ENCODE data around the gene ETS2. TPM values are rescaled to one million over a fixed set of nuclear protein-coding genes. Genes with fewer than 3 reads are reported as not detected.

The ETS2 gene
- total and polyA plus RNA-seq, 2 experiments from 2014 or later, result 19.5 to 36.8 TPM

DNA sequence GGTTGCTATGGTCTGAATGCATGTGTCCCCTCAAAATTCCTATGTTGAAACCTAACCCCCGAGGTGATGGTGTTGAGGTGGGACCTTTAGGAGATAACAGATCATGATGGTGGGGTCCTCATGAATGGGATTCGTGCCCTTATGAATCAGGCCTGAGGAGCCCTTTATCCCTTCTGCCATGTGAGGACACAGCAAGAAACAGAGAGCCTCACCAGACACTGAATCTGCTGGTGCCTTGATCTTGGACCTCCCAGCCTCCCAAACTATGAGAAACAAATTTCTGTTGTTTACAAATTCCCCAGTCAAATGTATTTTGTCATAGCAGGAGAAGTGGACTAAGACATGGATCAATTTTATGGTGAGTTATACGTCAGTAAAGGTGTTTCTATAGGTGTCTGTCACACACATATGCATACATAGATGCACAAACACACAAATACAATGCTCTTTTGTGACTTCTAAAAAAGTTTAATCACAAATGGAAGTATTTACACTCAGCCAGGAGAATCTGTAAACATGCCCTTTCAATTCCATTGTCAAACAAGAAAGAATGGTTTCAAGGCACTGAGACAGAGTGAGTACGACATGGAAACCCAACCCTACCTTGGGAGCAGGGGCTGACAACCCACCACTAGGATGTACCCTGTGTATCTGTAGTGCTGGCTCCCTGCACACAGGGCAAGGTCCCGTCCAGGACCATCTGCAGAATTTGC, 5.5 kb upstream of the ETS2 start (continued):
- no peak for TF ChIP-seq ZNF331 (CRISPR knock-in tag; IDR thresholded peaks at IDR 0.05; ENCODE audit: low read depth)
- no peak for TF ChIP-seq EZH2phosphoT487 (IDR thresholded peaks at IDR 0.05; ENCODE audit: unreplicated experiment)

DNA sequence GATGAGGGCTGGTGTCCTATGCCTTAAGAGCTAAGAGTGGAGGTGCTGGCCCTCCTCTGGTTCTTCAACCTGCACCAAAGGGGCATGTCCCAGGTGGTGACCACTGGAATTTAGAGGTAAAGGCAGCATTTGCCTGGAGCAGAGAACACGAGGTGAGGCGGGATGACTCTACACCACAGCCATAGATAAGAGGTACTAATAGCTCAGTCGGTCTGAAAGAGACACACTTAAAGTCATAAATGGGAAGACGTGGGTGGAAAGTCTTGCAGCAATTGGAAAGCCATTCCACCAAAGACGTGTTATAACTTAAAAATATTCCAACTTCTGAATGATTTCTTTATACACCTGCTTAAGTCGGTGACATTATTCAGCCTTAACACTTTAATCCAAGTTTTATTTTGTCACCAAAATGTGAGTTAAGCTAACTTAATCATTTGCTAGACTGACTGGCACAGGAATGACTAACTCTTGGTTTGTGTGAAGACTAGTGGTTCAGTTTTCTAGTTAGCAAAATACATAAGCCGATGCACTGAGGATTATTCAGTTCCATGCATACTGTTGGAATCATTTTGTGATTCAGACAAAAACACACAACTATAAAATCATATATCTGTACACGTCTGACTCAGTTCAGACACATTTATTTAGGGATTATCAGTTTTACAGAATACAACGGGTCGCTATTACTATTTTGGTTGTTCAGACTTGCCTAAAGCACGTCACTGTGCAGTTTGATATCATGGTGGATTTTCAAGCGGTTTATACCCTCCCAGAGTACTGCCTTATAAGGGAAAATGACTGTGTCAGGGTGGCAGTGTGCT, 4.6 kb upstream of the ETS2 start:
- peaks cover 8% of the 10 kb centered on the region for H3K27me3 Mint-ChIP-seq (ENCODE audit: insufficient read depth, low read depth, poor library complexity)
- ATAC-seq (no peak), DNase-seq (ENCODE audit: low spot score) (no peak)
- Histone ChIP-seq H3K36me3 (ENCODE audit: insufficient read depth) (no peaks in the 10 kb centered on the region), H3K79me2 (replicated peaks; ENCODE audit: insufficient read depth) (peaks cover 3% of the 10 kb centered on the region; the same call in 1 of the 2 replicates), H3K4me1 (ENCODE audit: insufficient read depth) (no peaks in the 10 kb centered on the region), H2AFZ (no peak overlapping the region), H3F3A (replicated peaks; ENCODE audit: low read depth) (no peaks in the 10 kb centered on the region), H3K9me2 (ENCODE audit: insufficient read depth) (0 out of 2 replicates have a peak, but pooled peaks cover 12% of the 10 kb centered on the region), H4K20me1 (replicated peaks; ENCODE audit: insufficient read depth) (no peaks in the 10 kb centered on the region), H3K4me2 (no peak overlapping the region), H3K4me3 (no peak overlapping the region), H3K27me3 (ENCODE audit: insufficient read depth) (peaks cover 13% of the 10 kb centered on the region), H3K27ac (ENCODE audit: low read depth) (no peak overlapping the region)
- H3K9me3 Mint-ChIP-seq, result no peaks in the 10 kb centered on the region; the same call in 2 of the 3 replicates
- no peak overlapping the region for H3K27ac Mint-ChIP-seq
- peaks cover 10% of the 10 kb centered on the region for H3K4me1 Mint-ChIP-seq
- no peak overlapping the region for H3K4me3 Mint-ChIP-seq
- no peak for TF ChIP-seq CREB1 (CRISPR knock-in tag; IDR thresholded peaks at IDR 0.05; ENCODE audit: low read depth)
- H3K36me3 Mint-ChIP-seq (ENCODE audit: low read depth), result no peaks in the 10 kb centered on the region

DNA sequence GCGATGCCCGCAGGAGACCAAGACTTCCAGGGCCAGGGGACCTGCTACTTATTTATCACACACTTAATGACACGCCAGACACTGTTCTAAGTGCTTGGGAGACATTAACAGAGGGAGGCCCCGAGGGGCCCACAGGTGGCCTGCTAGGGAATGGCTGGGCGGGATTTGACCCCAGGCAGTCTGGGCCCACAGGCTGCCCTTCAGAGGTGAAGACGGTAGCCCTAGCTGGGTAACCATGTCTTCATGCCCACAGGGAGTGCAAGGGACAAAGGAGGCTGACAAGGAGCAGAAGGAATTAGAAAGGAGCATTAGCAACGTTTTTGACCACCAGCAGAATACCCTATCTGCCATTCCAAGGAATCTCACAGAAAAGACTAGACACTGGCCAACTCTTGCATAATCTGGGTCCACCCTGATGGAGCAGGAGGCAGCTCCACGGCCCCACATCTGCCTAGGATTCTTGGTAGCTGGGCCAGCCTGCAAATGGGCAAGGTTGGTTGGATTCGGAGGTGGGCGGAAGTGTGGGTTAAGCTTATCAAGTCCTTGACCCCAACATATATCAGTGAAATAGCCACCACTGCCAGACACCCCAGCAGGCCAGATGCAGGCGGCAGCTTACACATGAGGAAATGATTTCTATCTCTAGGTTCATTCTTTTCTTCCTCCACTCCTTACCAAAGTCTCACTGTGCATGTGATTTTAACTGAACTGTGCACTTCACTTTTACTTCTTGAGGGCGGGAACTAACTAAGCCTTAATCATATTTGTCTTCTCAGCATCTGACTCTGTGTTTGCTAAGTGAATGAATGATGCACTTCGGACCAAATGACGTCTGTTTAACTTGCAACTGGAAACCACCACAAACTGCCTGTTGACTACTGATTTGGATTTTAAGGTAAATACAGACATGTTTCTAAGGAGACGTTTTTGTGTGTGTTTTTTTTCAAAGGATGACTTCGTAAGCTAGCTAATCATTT, 3.4 kb upstream of the ETS2 start:
- Histone ChIP-seq H3K36me3 (ENCODE audit: insufficient read depth) (no peaks in the 10 kb centered on the region), H3F3A (replicated peaks; ENCODE audit: low read depth) (no peaks in the 10 kb centered on the region), H3K4me3 (no peak overlapping the region), H3K4me1 (ENCODE audit: insufficient read depth) (peaks cover 5% of the 10 kb centered on the region), H3K4me2 (no peak overlapping the region), H3K27me3 (ENCODE audit: insufficient read depth) (peaks cover 13% of the 10 kb centered on the region), H3K9me2 (ENCODE audit: insufficient read depth) (0 out of 2 replicates have a peak, but pooled peaks cover 12% of the 10 kb centered on the region), H4K20me1 (replicated peaks; ENCODE audit: insufficient read depth) (peaks cover 4% of the 10 kb centered on the region; the same call in 1 of the 2 replicates), H3K79me2 (replicated peaks; ENCODE audit: insufficient read depth) (peaks cover 15% of the 10 kb centered on the region), H3K27ac (ENCODE audit: low read depth) (no peak overlapping the region), H2AFZ (no peak overlapping the region)
- Mint-ChIP-seq H3K36me3 (ENCODE audit: low read depth) (no peaks in the 10 kb centered on the region; the same call in 2 of the 3 replicates), H3K27ac (no peak overlapping the region), H3K9me3 (no peaks in the 10 kb centered on the region; the same call in 1 of the 3 replicates), H3K4me1 (peaks cover 3% of the 10 kb centered on the region), H3K27me3 (ENCODE audit: insufficient read depth, low read depth, poor library complexity) (peaks cover 8% of the 10 kb centered on the region), H3K4me3 (no peak overlapping the region)
- DNase-seq (ENCODE audit: low spot score) (no peak), ATAC-seq (no peak)
- TF ChIP-seq JUNB (IDR thresholded peaks at IDR 0.05; ENCODE audit: unreplicated experiment), result no peak
- no peak for TF ChIP-seq ZNF331 (CRISPR knock-in tag; IDR thresholded peaks at IDR 0.05; ENCODE audit: low read depth)
- TF ChIP-seq POLR2AphosphoS5 (IDR thresholded peaks at IDR 0.05; ENCODE audit: low read depth), result no peak
- TF ChIP-seq ZNF114 (CRISPR knock-in tag; IDR thresholded peaks at IDR 0.05), result no peak
- no peak for TF ChIP-seq CREB1 (CRISPR knock-in tag; IDR thresholded peaks at IDR 0.05; ENCODE audit: low read depth)
- TF ChIP-seq, protein P1, sequence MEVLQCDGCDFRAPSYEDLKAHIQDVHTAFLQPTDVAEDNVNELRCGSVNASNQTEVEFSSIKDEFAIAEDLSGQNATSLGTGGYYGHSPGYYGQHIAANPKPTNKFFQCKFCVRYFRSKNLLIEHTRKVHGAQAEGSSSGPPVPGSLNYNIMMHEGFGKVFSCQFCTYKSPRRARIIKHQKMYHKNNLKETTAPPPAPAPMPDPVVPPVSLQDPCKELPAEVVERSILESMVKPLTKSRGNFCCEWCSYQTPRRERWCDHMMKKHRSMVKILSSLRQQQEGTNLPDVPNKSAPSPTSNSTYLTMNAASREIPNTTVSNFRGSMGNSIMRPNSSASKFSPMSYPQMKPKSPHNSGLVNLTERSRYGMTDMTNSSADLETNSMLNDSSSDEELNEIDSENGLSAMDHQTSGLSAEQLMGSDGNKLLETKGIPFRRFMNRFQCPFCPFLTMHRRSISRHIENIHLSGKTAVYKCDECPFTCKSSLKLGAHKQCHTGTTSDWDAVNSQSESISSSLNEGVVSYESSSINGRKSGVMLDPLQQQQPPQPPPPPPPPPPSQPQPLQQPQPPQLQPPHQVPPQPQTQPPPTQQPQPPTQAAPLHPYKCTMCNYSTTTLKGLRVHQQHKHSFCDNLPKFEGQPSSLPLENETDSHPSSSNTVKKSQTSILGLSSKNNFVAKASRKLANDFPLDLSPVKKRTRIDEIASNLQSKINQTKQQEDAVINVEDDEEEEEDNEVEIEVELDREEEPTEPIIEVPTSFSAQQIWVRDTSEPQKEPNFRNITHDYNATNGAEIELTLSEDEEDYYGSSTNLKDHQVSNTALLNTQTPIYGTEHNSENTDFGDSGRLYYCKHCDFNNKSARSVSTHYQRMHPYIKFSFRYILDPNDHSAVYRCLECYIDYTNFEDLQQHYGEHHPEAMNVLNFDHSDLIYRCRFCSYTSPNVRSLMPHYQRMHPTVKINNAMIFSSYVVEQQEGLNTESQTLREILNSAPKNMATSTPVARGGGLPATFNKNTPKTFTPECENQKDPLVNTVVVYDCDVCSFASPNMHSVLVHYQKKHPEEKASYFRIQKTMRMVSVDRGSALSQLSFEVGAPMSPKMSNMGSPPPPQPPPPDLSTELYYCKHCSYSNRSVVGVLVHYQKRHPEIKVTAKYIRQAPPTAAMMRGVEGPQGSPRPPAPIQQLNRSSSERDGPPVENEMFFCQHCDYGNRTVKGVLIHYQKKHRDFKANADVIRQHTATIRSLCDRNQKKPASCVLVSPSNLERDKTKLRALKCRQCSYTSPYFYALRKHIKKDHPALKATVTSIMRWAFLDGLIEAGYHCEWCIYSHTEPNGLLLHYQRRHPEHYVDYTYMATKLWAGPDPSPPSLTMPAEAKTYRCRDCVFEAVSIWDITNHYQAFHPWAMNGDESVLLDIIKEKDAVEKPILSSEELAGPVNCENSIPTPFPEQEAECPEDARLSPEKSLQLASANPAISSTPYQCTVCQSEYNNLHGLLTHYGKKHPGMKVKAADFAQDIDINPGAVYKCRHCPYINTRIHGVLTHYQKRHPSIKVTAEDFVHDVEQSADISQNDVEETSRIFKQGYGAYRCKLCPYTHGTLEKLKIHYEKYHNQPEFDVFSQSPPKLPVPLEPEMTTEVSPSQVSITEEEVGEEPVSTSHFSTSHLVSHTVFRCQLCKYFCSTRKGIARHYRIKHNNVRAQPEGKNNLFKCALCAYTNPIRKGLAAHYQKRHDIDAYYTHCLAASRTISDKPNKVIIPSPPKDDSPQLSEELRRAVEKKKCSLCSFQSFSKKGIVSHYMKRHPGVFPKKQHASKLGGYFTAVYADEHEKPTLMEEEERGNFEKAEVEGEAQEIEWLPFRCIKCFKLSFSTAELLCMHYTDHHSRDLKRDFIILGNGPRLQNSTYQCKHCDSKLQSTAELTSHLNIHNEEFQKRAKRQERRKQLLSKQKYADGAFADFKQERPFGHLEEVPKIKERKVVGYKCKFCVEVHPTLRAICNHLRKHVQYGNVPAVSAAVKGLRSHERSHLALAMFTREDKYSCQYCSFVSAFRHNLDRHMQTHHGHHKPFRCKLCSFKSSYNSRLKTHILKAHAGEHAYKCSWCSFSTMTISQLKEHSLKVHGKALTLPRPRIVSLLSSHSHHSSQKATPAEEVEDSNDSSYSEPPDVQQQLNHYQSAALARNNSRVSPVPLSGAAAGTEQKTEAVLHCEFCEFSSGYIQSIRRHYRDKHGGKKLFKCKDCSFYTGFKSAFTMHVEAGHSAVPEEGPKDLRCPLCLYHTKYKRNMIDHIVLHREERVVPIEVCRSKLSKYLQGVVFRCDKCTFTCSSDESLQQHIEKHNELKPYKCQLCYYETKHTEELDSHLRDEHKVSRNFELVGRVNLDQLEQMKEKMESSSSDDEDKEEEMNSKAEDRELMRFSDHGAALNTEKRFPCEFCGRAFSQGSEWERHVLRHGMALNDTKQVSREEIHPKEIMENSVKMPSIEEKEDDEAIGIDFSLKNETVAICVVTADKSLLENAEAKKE (CRISPR knock-in tag; IDR thresholded peaks at IDR 0.05), result no peak
- no peak for TF ChIP-seq EZH2phosphoT487 (IDR thresholded peaks at IDR 0.05; ENCODE audit: unreplicated experiment)
- TF ChIP-seq NANOG (IDR thresholded peaks at IDR 0.05; ENCODE audit: borderline replicate concordance), result no peak

Data from GM23338 (cell line).